Motor neuron (in vitro differentiated cells): ENCODE data around the gene ADAT3. TPM values are rescaled to one million over a fixed set of nuclear protein-coding genes. Genes with fewer than 3 reads are reported as not detected.

Experiments
- ATAC-seq, 8 experiments: fragments of 200-7000 bp; cut with Tn5 transposase; replicated peaks in 6 of 8; 2 replicates each; pipeline ENCODE4 v1.8.0; 2021; ENCODE audit warnings: mild to moderate bottlenecking in 8 of 8, moderate library complexity in 8 of 8
- H3K27ac ChIP-seq, 2 donors: fragments of 250-450 bp; sonication (Bioruptor Pico); 2 replicates each; pipeline ENCODE4 v1.9.0; 2021; ENCODE audit warnings: antibody characterized with exemption in 2 of 2, mild to moderate bottlenecking in 2 of 2, moderate library complexity in 1 of 2
- H3K4me1 ChIP-seq, 2 donors: fragments of 250-450 bp; sonication (Bioruptor Pico); replicated peaks in 1 of 2; 2 replicates each; pipeline ENCODE4 v1.6.1; 2021; ENCODE audit warnings: antibody characterized with exemption in 2 of 2, mild to moderate bottlenecking in 2 of 2, moderate library complexity in 1 of 2
- H3K4me3 ChIP-seq, 5 donors: fragments of 250-450 bp; sonication (Bioruptor Pico); 2 replicates each; pipeline ENCODE4 v1.9.0; 2021; ENCODE audit warnings: antibody characterized with exemption in 5 of 5, mild to moderate bottlenecking in 5 of 5, moderate library complexity in 4 of 5
- WGBS, 10 experiments: fragments of 450-650 bp; shearing (Covaris generic); methylation state at CpG; one replicate each; pipeline ENCODE4 v1.0.0; 2022; 5-methylcytosine and 5-hydroxymethylcytosine counted together
- in situ Hi-C, 9 experiments: fragments of 400-800 bp; cut with MboI; loops; one replicate each; pipeline ENCODE4 v1.15.0; 2021; ENCODE audit warnings: low sequenced_read_pairs in 9 of 9, low pct_unique_long_range_greater_than_20kb in 2 of 9; ENCODE audit not compliant: unreplicated experiment in 9 of 9
- total RNA-seq, 8 experiments: library from RNA; unstranded; fragments of 300-600 nt; gene quantifications; 2 replicates each; pipeline versions ENCODE4 v1.2.3 to v1.2.4, GENCODE V29; 2022

The ADAT3 gene
- total RNA-seq, 8 experiments from 2014 or later: 0.50 to 3.8 (median 2.1) TPM

DNA sequence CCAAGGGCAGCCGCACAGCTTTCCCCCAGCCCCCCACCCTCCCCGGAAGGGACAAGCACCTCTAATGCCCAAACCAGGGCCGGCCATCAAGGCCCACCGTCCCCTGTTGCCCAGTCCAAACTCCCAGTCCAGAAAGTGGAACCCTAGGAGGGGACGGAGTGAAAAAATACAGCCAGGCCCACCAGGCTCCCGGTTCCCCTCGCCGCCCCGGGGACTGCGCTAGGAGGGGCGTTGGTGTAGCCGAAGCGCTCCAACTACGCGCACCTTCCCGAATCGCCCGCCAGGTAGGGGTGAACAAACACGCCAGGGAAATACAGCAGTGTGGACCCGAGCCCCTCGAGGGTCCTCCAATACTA, 43.2 kb upstream of the ADAT3 start:
- in situ Hi-C loops: no loop called here
- ATAC-seq: no peak
- H3K4me3 ChIP-seq: peak overlapping the region; percentile 42 to 82 (median 55)
- 0 to 7% methylated on average over 3 to 7 of the region's 21 CpGs; no CpG with 5 or more reads in 8 of the 10 experiments for WGBS, 10 experiments
- H3K27ac ChIP-seq: peak overlapping the region in 1 of 2 donors; percentile 17
- H3K4me1 ChIP-seq: peaks cover 38 to 47% of the 10 kb centered on the region in 2 donors

- 0% methylated on average over 1 to 9 of the region's 109 CpGs; no CpG with 5 or more reads in 6 of the 10 experiments for WGBS, 10 experiments
- peak overlapping the region in 1 of 2 donors; percentile 89 for H3K27ac ChIP-seq
- peak overlapping the region; percentile 42 to 82 (median 55) for H3K4me3 ChIP-seq
- in situ Hi-C loops: no loop called here
- H3K4me1 ChIP-seq: peaks cover 32 to 40% of the 10 kb centered on the region in 2 donors
- ATAC-seq: peak in 2 of 8 experiments; percentile 0 to 1
Observed at GRCh38 chr19:1862424-1863327, 42.5 kb upstream of the ADAT3 start.

DNA sequence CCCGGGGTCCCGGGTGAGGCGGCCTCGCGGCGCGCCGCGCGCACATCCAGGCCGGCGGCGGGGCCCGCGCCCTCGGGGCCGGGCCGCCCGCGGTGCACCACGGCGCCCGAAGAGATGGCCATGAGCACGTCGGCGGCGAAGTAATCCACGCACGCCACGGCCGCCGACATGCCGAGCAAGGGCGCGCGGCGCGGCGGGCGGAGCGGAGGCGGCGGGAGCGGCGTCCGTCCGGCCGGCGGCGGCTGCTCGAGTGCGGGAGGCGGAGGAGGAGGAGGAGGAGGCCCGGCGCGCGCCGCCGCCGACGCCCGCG, 41.9 kb upstream of the ADAT3 start, which contains the start of gene KLF16:
TSS of gene KLF16 (minus strand) at position 252 of the 310 bp plus-strand sequence. CDS start at position 170, 82 bp downstream.
- Histone ChIP-seq H3K27ac (peak within 1 kb of the TSS; percentile 43 to 89), H3K4me1 (peaks cover 28 to 34% of the 10 kb centered on the region in 2 donors), H3K4me3 (peak within 1 kb of the TSS; percentile 42 to 82 (median 55))
- in situ Hi-C loops: no loop called here
- WGBS, 10 experiments: no CpG with 5 or more reads among the region's 63 CpGs
- ATAC-seq: no peak

DNA sequence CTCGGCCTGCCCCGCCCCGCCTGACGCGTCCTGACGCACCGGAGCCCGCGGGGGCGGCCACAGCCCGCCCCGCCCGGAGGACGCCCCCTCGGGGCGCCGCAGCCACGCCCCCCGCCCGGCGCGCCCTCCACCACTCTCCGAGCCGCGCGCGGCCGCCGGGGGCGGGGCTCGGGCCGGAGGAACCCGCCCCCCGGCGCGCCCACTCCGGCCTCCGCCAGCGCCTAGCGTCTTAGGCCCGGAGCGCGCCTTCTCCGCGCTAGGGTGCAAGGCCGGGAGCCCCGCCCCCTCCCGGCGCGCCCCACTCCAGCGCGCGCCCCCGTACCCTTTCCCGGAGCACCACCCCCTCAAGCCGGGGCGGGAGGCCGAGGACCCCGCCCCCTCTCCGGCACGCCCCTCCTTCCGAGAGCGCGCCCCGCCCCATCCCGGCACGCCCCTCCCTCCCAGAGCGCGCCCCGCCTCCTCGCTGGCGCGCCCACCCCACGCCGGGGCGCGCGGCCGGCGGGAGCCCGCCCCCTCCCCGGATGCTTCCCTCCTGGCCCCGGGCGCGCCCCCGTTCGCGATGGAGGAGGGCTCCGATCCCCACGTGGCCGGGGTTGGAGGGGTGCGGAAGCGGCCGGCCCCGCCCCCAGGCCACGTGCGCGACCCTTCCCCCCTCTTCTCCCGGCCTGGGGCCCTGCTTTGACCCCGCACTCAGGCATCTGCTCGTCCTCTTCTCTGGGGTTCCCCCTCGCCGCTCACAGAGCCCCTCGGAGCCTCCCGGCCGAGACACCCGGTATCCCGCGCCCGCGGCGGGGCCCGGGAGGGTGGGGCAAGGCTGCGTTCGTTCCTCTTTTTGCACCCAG, 41.3 kb upstream of the ADAT3 start:
- ATAC-seq: peak; percentile 52 to 75 (median 65)
- Histone ChIP-seq H3K4me1 (peaks cover 28 to 29% of the 10 kb centered on the region in 2 donors), H3K4me3 (peak overlapping the region; percentile 42 to 82 (median 55)), H3K27ac (peak overlapping the region; percentile 43 to 89)
- WGBS, 10 experiments: no CpG with 5 or more reads among the region's 115 CpGs
- in situ Hi-C loops: no loop called here

DNA sequence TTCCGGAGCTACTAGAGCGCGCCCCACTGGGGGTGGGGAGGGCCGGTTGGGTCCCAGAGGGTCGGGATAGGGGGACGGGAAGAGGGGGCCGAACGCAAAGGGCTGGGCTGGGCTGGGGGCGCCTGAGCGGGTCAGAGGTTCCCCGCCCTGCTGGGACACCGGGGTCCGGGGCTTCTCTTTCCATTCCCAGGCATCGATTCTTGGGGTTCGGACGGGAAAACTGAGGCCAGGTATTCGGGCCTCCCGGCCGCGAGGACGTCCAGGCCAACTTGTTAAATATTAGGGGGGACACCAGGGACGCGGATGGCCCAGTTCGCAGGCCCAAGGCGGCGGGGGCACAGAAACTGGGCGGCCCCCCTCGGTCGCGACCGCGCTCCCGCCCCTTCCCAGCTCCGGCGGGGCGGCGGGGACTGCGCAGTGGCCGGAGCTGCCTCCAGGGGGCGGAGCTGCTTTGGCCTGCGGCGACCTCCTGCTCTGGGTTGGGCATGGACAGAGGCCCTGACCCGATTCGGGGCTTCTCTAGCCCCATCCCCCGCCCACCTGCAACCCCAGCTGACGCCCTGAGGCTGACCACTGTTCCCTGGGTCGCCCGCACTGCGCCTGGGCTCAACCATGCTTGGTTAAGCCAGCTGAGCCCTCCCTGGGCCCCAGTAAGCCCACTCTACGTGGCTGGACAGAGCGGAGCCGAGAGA, 40.6 kb upstream of the ADAT3 start:
- ATAC-seq: peak; percentile 12 to 53 (median 22)
- in situ Hi-C loops: no loop called here
- H3K4me1 ChIP-seq: peaks cover 21 to 23% of the 10 kb centered on the region in 2 donors
- H3K27ac ChIP-seq: peak overlapping the region; percentile 43 to 89
- H3K4me3 ChIP-seq: peak overlapping the region; percentile 42 to 82 (median 55)
- WGBS, 10 experiments: 0 to 67% (median 30%) methylated on average over 1 to 2 of the region's 52 CpGs; no CpG with 5 or more reads in 7 of the 10 experiments

DNA sequence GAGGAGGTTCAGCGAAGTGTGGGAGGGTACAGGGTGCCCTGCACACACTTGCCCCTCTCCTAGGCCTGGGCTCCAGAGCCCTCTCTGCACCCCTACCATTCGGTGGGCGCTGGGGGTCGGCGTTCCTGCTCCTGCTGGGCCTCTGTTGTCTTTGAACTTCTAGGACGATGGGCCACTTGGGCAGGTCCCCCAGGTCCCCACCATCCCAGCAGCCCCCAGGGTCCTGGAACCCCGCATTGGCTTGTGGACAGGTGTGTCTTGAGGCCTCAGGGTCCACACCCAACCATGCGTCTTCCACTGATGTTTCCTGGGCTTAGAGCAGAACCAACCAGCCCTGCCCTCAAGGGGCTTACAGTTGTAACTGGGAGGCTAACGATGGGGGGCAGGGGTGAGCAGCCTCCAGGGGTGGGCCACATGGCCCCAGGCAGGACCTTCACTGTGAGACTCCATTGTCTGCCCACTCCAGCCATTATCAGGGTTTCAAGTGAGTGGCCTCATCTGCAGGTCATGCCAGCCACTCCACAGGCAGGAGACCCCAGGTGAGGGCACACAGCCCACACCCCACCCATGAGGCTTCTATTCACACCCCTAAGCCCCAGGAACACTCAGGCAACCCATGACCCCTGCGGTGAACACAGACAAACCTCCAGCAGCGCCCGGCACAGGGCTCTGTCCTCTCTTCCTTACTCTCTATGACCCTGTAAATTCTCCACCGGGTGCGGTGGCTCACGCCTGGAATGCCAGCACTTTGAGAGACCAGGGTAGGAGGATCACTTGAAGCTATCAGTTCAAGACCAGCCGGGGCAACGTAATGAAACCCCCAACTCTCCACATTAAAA, 39.8 kb upstream of the ADAT3 start:
- Histone ChIP-seq H3K4me3 (peak overlapping the region in 2 of 5 donors; percentile 53 to 82), H3K27ac (peak overlapping the region in 1 of 2 donors; percentile 89), H3K4me1 (peaks cover 15% of the 10 kb centered on the region in 2 donors)
- in situ Hi-C loops: no loop called here
- no peak for ATAC-seq
- WGBS, 10 experiments: 98 to 100% methylated on average over 2 to 7 of the region's 17 CpGs; no CpG with 5 or more reads in 8 of the 10 experiments

DNA sequence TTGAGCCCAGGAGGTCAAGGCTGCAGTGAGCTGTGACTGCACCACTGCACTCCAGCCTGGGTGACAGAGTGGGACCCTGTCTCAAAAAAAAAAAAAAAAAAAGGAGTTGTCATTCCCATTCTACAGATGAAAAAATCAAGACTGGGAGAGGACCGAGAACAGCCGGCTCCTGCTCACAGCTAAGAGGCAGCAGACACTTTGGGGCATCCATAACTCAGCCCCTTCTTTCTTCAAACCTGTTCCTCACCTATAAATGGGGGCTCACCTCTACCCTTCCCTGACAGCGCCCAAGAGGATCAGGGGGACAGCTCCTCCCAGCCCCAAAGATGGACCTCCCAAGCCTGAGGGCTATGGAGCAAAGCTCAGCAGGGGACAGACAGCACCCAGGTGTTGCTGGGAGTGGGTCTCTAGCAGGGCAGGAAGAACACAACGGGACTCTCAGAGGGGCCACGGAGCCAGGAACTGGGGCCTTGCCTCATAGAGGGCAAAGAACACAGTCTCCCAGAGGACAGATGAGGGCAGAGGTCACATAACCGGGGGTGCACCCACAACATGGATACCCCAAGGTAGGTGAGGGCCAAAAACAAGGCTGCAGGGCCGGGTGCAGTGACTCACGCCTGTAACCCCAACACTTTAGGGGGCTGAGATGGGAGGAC, 38.4 kb upstream of the ADAT3 start:
- peaks cover 2% of the 10 kb centered on the region in 2 donors for H3K4me1 ChIP-seq
- no peak overlapping the region for H3K27ac ChIP-seq
- 78 to 100% (median 89%) methylated on average over 1 to 4 of the region's 8 CpGs; no CpG with 5 or more reads in 4 of the 10 experiments for WGBS, 10 experiments
- no peak for ATAC-seq
- no peak overlapping the region for H3K4me3 ChIP-seq
- in situ Hi-C loops: no loop called here

DNA sequence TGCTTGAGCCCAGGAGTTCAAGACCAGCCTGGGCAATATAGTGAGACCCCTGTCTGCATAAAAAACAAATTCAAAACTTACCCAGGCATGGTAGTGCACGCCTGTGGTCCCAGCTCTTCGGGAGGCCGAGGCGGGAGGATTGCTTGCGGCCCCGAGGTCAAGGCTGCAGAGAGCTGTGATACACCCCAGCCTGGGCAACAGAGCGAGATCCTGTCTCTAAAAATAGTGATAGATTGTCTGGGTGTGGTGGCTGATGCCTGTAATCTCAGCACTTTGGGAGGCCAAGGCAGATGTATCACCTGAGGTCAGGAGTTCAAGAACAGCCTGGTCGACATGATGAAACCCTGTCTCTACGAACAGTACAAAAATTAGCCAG, 37.9 kb upstream of the ADAT3 start:
- ATAC-seq: no peak
- in situ Hi-C loops: no loop called here
- 83 to 100% (median 100%) methylated on average over 1 to 3 of the region's 9 CpGs; no CpG with 5 or more reads in 6 of the 10 experiments for WGBS, 10 experiments
- Histone ChIP-seq H3K27ac (no peak overlapping the region), H3K4me3 (no peak overlapping the region), H3K4me1 (peaks cover 0 to 2% of the 10 kb centered on the region in 2 donors)

DNA sequence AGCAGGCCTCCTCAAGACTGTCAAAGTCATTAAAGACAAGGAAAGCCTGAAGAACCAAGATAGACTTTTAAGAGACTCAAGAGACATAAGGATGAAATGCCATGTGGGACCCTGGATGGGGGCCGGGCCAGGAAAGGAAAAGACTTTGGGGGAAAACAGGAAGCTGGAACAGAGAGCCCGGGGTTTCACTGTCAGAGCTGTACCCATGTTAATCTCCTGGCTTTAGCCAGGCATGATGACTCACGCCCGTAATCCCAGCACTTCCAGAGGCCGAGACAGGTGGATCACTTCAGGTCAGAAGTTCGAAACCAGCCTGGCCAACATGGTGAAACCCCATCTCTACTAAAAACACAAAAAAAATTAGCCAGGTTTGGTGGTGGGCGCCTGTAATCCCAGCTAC, 36.2 kb upstream of the ADAT3 start:
- 81 to 100% (median 91%) methylated on average over 2 to 5 of the region's 7 CpGs; no CpG with 5 or more reads in 5 of the 10 experiments for WGBS, 10 experiments
- no peak for ATAC-seq
- H3K4me3 ChIP-seq: no peak overlapping the region
- in situ Hi-C loops: no loop called here
- H3K27ac ChIP-seq: no peak overlapping the region
- H3K4me1 ChIP-seq: peaks cover 5 to 9% of the 10 kb centered on the region in 2 donors

- in situ Hi-C loops: no loop called here
- WGBS, 10 experiments: 80 to 94% (median 90%) methylated on average over 1 to 6 of the region's 15 CpGs; no CpG with 5 or more reads in 6 of the 10 experiments
- no peak overlapping the region for H3K4me3 ChIP-seq
- peaks cover 7 to 10% of the 10 kb centered on the region in 2 donors for H3K4me1 ChIP-seq
- no peak overlapping the region for H3K27ac ChIP-seq
- ATAC-seq: no peak
Observed at GRCh38 chr19:1871140-1871597, 34.0 kb upstream of the ADAT3 start.

GRCh38 chr19:1871630-1872029, 33.6 kb upstream of the ADAT3 start:
- peaks cover 9 to 11% of the 10 kb centered on the region in 2 donors for H3K4me1 ChIP-seq
- H3K27ac ChIP-seq: no peak overlapping the region
- no peak for ATAC-seq
- H3K4me3 ChIP-seq: no peak overlapping the region
- WGBS, 10 experiments: 100% methylated on average over 1 of the region's 13 CpGs; no CpG with 5 or more reads in 9 of the 10 experiments
- in situ Hi-C loops: no loop called here
